Measurements from ENCODE around the gene EIF3K.

The EIF3K gene

GRCh38 chr19:38669552-38669951 is 50.6 kb downstream of the EIF3K start:
- DNase-seq = peak; percentile 49 to 54

- DNase-seq = no peak
Observed at GRCh38 chr19:38670921-38671398, 52.0 kb downstream of the EIF3K start.

- DNase-seq = no peak
Observed at GRCh38 chr19:38671654-38672053, 52.7 kb downstream of the EIF3K start.

- no peak for DNase-seq
Observed at GRCh38 chr19:38673030-38673429, 54.0 kb downstream of the EIF3K start.

- DNase-seq = no peak
Observed at GRCh38 chr19:38674388-38675171, 55.6 kb downstream of the EIF3K start.

GRCh38 chr19:38675611-38676010 is 56.6 kb downstream of the EIF3K start:
- peak in 1 of 2 experiments; percentile 8 for DNase-seq

- DNase-seq = peak; percentile 62 to 67
Observed at GRCh38 chr19:38676023-38676877, 57.3 kb downstream of the EIF3K start.

- DNase-seq = no peak
Observed at GRCh38 chr19:38676878-38677646, 58.1 kb downstream of the EIF3K start.

GRCh38 chr19:38678217-38678890 is 59.4 kb downstream of the EIF3K start:
- DNase-seq = no peak

- no peak for DNase-seq
Observed at GRCh38 chr19:38678891-38679494, 60.0 kb downstream of the EIF3K start.

GRCh38 chr19:38679839-38680238 is 60.9 kb downstream of the EIF3K start:
- no peak for DNase-seq

- no peak for DNase-seq
Observed at GRCh38 chr19:38682195-38682867, 63.3 kb downstream of the EIF3K start.

GRCh38 chr19:38682872-38683392 is 63.9 kb downstream of the EIF3K start:
- no peak for DNase-seq

- peak; percentile 5 to 14 for DNase-seq
Observed at GRCh38 chr19:38683393-38684077, 64.5 kb downstream of the EIF3K start.

- DNase-seq = no peak
Observed at GRCh38 chr19:38684078-38684861, 65.3 kb downstream of the EIF3K start.

GRCh38 chr19:38684862-38685665 is 66.1 kb downstream of the EIF3K start:
- DNase-seq = no peak

- DNase-seq = peak; percentile 27 to 37
Observed at GRCh38 chr19:38685666-38686529, 66.9 kb downstream of the EIF3K start.

GRCh38 chr19:38686530-38686888 is 67.5 kb downstream of the EIF3K start:
- DNase-seq = peak; percentile 33 to 41
